ENCODE data around the gene TENM4. TPM values are rescaled to one million over a fixed set of nuclear protein-coding genes. Genes with fewer than 3 reads are reported as not detected.

The TENM4 gene
- total and polyA plus RNA-seq, 2 of the 13 experiments (the other 11 are each of a cell fraction or from before 2014, with no cell fraction given) = not detected

GRCh38 chr11:79423736-79424135, 17.1 kb downstream of the TENM4 start:
- H3K4me3 ChIP-seq (replicated peaks in 1 of 3; ENCODE audit: insufficient read depth in 1 of 3, low read depth in 2 of 3, low read length in 3 of 3) = no peak overlapping the region
- TF ChIP-seq ZNF333 (CRISPR knock-in tag; IDR thresholded peaks at IDR 0.05; ENCODE audit: borderline replicate concordance) (no peak), ZNF674 (CRISPR knock-in tag; IDR thresholded peaks at IDR 0.05; ENCODE audit: low read depth) (no peak), WIZ (CRISPR knock-in tag; IDR thresholded peaks at IDR 0.05) (no peak), ZNF547 (CRISPR knock-in tag; IDR thresholded peaks at IDR 0.05) (no peak), PITX1 (CRISPR knock-in tag; IDR thresholded peaks at IDR 0.05) (no peak), ZNF777 (CRISPR knock-in tag; IDR thresholded peaks at IDR 0.05) (no peak), ZNF3 (CRISPR knock-in tag; IDR thresholded peaks at IDR 0.05) (no peak), ZNF644 (CRISPR knock-in tag; IDR thresholded peaks at IDR 0.05; ENCODE audit: low read depth) (no peak), ZNF18 (CRISPR knock-in tag; IDR thresholded peaks at IDR 0.05; ENCODE audit: insufficient replicate concordance) (no peak), SOX6 (IDR thresholded peaks at IDR 0.05) (no peak), SOX6 (CRISPR knock-in tag; IDR thresholded peaks at IDR 0.05) (no peak), SALL1 (CRISPR knock-in tag; IDR thresholded peaks at IDR 0.05) (no peak), SAFB2 (CRISPR knock-in tag; IDR thresholded peaks at IDR 0.05; ENCODE audit: borderline replicate concordance, low read depth) (no peak), ZMYM2 (CRISPR knock-in tag; IDR thresholded peaks at IDR 0.05) (no peak), GTF3A (CRISPR knock-in tag; conservative IDR thresholded peaks at IDR 0.05) (no peak)
- no TSS peak for BruUV-seq (replicated peaks)
- H3K79me2 ChIP-seq (ENCODE audit: insufficient read depth, low read length) = no peaks in the 10 kb centered on the region
- no peaks in the 10 kb centered on the region for H3K36me3 ChIP-seq (replicated peaks in 1 of 2; ENCODE audit: control insufficient read depth in 1 of 2, insufficient read depth in 2 of 2, low read length in 2 of 2)
- no peaks in the 10 kb centered on the region for H3K4me1 ChIP-seq (ENCODE audit: insufficient read depth, low read length)
- no peaks in the 10 kb centered on the region for H3K9me3 ChIP-seq (ENCODE audit: low read length)
- intact Hi-C loops (cut with micrococcal nuclease; ENCODE audit: unreplicated experiment) = no loop called here
- no peak overlapping the region for H3K9ac ChIP-seq (ENCODE audit: insufficient read depth, low read depth, low read length)
- no peak for FAIRE-seq
- H2AFZ ChIP-seq (ENCODE audit: low read length) = no peak overlapping the region
- DNase-seq (ENCODE audit: low spot score) = no peak
- ATAC-seq = no peak
- CTCF ChIA-PET (ENCODE audit: low intra/inter-chr PET ratio, low total read pairs) = no interaction called here
- in situ Hi-C loops (cut with HindIII; ENCODE audit: extremely low pct_ligation_motif_present, low pct_unique_long_range_greater_than_20kb) = no loop called here
- H3K27me3 ChIP-seq (ENCODE audit: control insufficient read depth in 1 of 2, insufficient read depth in 2 of 2, low read length in 2 of 2) = 0 out of 5 replicates have a peak, but pooled peaks cover 0 to 9% of the 10 kb centered on the region in 2 experiments
- POLR2A ChIA-PET = no interaction called here
- no peak overlapping the region for H3K4me2 ChIP-seq (ENCODE audit: low read depth, low read length)
- 37% methylated on average over 3 of the region's 3 CpGs for WGBS (ENCODE audit: low lambda C conversion rate)
- H4K20me1 ChIP-seq (ENCODE audit: insufficient read depth, low read length) = no peaks in the 10 kb centered on the region
- H3K27ac ChIP-seq (ENCODE audit: extremely low read length, insufficient read depth, low read length) = no peak overlapping the region

All from HepG2 (cell line).